Fibroblast of skin of right biceps (primary cell): Measurements from ENCODE around the gene PDE12.

Source experiments
- DNase-seq: peaks from one replicate; pipeline ENCODE4 v3.0.0-alpha.2; 2013

The PDE12 gene

GRCh38 chr3:57555738-57556458 lies at the start of gene PDE12:
Gene PDE12, plus strand, starts transcription at chr3:57556274. Its CDS starts 106 bp downstream, at chr3:57556380.
- DNase-seq: peak; percentile 93

GRCh38 chr3:57512166-57512565 lies 43.9 kb upstream of the PDE12 start:
- peak; percentile 49 for DNase-seq

DNA sequence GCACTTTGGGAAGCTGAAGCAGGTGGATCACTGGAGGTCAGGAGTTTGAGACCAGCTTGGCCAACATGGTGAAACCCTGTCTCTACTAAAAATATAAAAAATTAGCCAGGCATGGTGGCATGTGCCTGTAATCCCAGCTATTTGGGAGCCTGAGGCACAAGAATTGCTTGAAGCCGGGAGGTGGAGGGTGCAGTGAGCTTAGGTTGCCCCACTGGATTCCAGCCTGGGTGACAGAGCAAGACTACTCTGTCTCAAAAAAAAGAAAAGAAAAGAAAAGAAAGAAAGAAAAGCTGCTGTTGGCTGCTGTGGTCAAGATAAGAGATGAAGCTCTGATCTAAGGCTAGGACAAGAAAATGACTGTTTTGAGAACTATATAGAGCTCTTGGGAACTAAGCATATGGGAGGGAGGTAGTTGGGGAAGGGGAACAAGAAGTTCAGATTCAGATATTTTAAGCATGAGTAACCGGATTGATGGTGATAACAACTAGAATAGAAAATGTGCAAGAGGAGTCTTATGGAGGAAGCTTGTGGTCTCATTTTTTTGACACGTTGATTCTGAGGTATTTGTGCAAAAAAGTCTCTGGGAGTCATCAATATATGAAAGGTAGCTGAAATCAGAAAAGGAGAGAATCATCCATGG lies 37.7 kb upstream of the PDE12 start:
- DNase-seq: peak; percentile 64

GRCh38 chr3:57530071-57530608 lies 25.9 kb upstream of the PDE12 start:
- no peak for DNase-seq

GRCh38 chr3:57538465-57538864 lies 17.6 kb upstream of the PDE12 start:
- no peak for DNase-seq

DNA sequence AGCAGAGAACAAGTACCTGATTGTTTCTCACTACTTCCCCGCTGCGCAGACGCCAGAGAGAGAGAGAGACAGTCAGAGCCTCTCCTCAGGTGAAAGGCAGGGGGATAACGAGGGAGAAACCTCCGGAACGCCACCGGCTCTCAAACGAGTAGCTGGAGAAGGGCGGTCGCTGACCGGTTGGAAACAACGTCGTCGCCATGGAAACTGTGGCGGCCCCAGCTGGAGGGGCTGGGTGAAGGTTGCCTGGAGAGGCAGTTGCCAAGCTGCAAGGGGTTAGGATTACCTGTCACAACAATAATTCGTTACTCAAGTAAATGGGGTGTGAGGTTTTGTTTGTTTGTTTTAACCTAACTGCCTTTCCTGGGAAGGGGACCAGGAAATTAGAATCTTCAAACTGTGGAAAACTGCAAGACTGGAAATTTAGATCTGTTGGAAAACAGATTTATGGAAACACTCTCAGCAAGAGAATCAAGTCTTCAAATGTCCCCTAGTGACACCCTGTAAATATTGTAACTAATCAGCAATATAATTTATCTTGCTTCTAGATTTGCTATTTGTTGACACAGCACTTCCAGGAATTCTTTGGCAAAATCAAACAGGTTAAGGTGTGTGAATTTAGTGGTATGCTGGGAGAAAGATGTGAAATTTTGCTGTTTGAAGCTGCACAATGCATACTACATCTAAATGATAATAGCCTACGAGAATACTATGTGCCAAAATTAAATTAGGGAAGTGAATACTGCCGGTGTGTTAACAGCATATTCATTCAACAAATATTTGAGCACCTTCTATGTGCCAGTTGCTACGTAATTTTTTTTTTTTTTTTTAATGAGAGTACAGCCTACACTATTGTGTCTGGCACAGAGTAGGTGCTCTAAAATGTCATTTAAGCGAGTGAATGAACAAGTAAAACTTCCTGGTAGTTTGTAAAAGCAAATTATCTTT lies 11.6 kb upstream of the PDE12 start, which contains the start of gene DNAH12:
Gene DNAH12, minus strand, starts transcription at position 164 of the 945 bp plus-strand sequence. CDS start 1,474 bp downstream, outside the sequence.
- DNase-seq: peak; percentile 34

- DNase-seq: no peak
Measured at GRCh38 chr3:57545636-57546268, 10.3 kb upstream of the PDE12 start.

DNA sequence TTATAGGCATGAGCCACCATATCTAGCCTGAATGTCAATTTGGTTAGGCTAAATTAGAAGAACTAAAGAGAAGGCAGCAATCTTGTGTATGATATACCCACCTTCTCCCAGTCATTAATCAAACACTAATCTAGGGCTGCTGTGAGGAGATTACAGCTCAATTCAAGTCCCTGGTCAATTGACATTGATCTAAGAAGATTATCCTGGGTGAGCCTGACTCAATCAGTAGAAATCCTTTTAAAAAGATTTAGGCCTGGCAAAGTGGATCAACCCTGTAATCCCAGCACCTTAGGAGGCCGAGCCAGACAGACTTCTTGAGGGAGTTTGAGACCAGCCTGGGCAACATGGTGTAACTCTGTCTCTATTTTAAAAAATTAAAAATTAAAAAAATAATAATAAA lies 9.5 kb upstream of the PDE12 start:
- DNase-seq: no peak

GRCh38 chr3:57555306-57555705 lies 768 bp upstream of the PDE12 start:
- DNase-seq: no peak

GRCh38 chr3:57556459-57557084 lies 498 bp downstream of the PDE12 start:
- peak; percentile 17 for DNase-seq

DNA sequence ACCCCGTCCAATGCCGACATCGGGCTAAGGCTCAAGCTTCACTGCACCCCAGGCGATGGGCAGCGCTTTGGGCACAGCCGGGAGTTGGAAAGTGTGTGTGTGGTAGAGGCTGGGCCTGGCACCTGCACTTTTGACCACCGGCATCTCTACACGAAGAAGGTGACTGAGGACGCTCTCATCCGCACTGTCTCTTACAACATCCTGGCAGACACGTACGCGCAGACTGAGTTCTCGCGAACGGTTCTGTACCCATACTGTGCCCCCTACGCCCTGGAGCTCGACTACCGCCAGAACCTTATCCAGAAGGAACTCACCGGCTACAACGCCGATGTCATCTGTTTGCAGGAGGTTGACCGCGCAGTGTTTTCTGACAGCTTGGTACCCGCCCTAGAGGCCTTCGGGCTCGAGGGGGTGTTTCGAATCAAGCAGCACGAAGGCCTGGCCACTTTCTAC lies 1.0 kb downstream of the PDE12 start:
- peak; percentile 39 for DNase-seq

GRCh38 chr3:57559526-57559925 lies 3.5 kb downstream of the PDE12 start:
- peak; percentile 63 for DNase-seq

- no peak for DNase-seq
Measured at GRCh38 chr3:57569859-57570450, 13.9 kb downstream of the PDE12 start.

DNA sequence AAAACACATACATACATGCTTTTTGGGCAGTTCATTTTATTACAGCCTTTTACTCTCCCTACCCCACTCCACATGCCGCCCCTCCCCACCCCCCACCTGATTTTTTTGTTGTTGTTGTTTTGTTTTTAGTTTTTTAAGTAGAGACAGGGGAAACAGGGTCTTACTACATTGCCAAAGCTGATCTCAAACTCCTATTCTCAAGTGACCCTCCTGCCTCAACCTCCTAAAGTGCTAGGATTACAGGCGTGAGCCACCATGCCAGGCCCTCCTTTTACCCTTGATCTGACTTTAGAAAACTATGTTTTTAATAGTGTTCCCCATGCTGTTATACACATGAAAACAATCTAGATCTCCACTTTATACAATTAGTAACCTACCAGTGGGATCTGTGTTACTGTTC lies 14.8 kb downstream of the PDE12 start:
- no peak for DNase-seq

DNA sequence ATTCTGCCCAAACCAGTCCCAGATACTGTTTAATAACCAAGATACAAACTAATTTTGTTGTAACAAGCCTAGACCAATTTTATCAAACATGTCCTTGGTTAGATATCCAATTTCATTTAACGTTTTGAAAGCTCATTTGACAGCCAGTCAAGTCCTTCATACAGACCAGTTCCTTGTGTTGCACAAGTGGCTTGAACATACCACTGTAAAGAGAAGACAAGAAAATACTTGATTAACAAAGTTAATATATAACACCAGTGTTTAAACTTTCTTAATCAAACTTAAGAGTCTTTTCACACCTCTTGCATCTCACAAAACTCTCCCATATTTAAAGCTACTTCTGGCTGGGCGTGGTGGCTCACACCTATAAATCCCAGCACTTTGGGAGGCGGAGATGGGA lies 16.0 kb downstream of the PDE12 start:
- DNase-seq: no peak

DNA sequence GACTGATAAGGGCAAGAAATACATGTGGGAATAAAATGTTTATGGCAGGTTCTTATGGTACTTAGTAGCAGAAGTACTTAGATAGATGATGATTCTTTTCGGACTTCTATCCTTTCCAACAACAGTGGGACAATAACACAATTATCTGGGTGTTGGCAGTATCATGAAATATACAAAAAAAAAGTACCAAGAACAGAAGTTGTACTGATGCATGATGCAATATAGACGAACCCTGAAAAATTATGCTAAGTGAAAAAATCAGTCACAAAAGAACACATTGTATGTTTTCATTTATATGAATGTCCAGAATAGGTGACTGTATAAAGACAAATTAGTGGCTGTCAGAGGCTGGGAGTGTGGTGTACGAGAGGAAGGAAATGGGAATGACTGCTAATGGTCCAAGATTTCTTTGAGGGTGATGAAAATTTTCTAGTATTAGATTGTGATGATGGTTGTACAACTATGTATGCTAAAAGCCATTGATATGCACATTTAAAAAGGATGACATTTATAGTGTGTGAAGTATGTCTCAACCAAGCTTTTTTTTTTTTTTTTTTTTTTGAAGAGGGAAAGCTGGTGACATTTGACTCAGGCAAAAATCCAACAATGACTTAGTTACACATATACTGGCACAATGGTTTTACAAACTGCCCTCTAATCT lies 20.0 kb downstream of the PDE12 start:
- DNase-seq: no peak

- DNase-seq: no peak
Measured at GRCh38 chr3:57577801-57578200, 21.7 kb downstream of the PDE12 start.

DNA sequence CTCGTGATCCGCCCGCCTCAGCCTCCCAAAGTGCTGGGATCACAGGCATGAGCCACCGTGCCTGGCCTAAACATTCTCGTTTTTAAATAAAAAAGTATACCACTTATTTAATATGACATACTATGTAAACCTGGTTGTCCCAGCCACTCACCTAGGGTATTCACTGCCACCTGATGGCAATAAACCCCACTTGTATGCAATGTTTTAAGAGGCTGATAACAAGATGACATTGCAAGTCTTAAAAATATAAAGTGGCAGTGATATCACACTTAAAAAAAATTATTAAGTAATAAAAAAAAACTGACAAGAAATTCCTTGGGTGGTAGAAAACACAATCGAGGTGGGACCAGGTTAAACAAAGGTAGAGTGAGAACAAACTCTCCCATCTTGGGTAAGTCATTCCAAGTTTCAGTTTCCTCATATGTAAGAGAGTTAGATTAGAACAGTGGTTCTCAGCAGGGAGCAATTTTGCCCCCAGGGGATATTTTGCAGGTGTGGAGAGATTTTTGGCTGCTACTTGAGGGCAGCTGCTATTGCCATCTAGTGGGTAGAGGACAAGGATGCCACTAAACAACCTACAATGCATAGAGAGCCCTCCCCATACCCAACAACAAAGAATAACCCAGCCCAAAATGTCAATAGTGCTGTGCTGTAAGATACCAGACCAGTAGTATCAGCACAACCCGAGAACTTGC lies 26.5 kb downstream of the PDE12 start:
- no peak for DNase-seq

DNA sequence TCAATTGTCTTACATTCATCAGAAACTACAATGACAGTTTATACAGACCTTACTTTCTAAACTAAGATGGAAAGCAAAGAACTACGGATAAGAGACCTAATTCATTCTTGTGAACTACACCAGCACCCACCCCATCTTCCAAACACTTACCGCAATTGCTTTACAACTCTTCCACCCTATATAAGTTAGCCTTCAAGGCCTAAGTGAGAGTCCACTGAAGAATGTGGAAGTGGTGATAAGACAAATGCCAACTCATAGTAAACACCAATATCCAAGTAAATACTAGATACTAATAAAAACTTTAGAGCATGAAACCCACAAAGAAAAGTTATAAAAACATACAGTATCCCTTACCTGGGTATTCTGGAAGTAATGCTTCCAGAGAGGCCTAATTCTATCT lies 27.5 kb downstream of the PDE12 start:
- DNase-seq: no peak

DNA sequence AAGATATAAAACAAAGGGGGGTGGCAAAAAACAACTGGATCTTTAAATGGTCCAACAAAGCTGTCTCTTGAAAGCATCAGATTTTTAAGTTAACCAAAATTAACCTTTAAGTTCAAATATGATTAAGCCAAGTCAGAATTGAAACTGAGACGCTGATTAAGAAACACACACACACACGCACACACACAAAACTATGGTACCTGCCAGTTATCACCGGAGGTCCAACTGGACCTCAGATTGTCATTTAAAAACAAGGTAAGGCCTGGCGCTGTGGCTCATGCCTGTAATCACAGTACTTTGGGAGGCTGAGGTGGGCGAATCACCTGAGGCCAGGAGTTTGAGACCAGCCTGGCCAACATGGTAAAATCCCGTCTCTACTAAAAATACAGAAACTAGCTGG lies 30.7 kb downstream of the PDE12 start:
- DNase-seq: no peak
